ENCODE data around the gene NTRK2.
"Not testable (repeated sequence)": the region's sequence is repeated elsewhere in the genome, so short reads cannot be mapped to it uniquely, and the experiment has no call there.

Gene NTRK2

GRCh38 chr9:85061969-85062368 is 392.4 kb downstream of the NTRK2 start:
- no peak for DNase-seq
- in situ Hi-C loops (cut with MboI; ENCODE audit: low pct_unique_long_range_greater_than_20kb, low sequenced_read_pairs) = no loop called here

DNA sequence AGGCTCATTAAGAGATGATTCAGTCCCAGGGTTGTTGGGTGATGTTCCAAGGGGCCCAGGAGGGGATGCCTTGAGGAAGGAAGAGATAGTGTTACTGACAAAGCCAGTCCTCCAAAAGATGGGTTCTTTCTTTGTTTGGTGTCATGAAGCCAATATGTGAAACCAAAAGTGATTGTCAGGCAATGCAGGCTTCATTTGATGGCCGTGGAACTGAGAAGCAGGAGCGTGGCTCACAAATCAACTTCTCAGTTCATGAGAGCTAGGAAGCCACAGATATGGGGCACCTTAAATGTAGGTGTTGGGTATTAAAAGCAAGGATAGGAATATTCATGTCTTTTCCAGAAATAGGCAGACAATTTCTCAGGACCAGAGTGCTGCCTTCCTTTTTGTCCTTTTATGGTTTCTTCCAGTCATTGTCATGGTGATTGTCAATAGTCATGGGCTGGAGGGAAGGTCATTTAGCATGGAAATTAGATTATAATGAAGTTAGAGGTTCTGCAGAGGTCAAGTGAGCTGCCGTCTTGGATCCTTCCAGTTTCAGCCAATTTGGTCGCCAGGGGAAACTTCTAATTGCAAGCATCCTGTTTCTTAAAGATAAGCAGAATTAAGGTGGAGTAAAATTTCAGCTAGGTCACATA is 393.0 kb downstream of the NTRK2 start:
- DNase-seq = no peak
- in situ Hi-C loops (cut with MboI; ENCODE audit: low pct_unique_long_range_greater_than_20kb, low sequenced_read_pairs) = no loop called here

DNA sequence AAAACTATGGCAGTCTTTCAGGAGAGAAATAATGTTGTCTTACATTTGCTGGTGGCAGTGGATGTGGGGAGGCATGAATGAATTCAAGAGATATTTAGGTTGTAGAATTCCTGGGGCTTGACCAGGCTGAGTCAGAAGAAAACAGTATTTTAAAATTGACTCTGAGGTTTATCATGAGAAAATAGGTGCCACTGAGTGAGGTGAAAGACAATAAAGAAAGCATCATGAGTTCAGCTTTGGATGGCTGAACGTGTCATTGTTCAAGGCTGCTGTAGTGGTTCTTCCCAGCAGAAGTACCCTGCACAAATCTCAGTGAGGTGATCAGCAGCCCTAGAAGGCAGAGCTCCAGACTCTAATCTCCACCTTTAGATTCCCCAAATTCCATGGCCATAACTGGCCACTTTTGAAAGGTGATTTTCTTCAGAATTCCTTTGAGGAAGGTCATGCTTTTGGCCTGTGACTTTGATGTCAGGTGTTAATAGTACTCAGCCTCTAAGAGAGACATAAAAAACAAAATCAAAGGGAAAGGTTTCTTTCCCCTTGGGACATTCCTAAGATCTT is 395.4 kb downstream of the NTRK2 start:
- in situ Hi-C loops (cut with MboI; ENCODE audit: low pct_unique_long_range_greater_than_20kb, low sequenced_read_pairs) = no loop called here
- no peak for DNase-seq

- in situ Hi-C loops (cut with MboI; ENCODE audit: low pct_unique_long_range_greater_than_20kb, low sequenced_read_pairs) = no loop called here
- DNase-seq = no peak
Observed at GRCh38 chr9:85067792-85068191, 398.3 kb downstream of the NTRK2 start.

GRCh38 chr9:85069421-85069820 is 399.9 kb downstream of the NTRK2 start:
- in situ Hi-C loops (cut with MboI; ENCODE audit: low pct_unique_long_range_greater_than_20kb, low sequenced_read_pairs); DNase-seq: not testable (repeated sequence)

All from KBM-7 (cell line).